GM12878 (cell line): ENCODE measurements around the gene FMNL3. TPM values are rescaled to one million over a fixed set of nuclear protein-coding genes. Genes with fewer than 3 reads are reported as not detected.
A peak's percentile ranks its signal among the peaks of the same experiment; 100 is the strongest.

Experiments used
- ATAC-seq: fragments of 200-7000 bp; cut with Tn5 transposase; 3 replicates; pipeline ENCODE4 v1.9.1; 2020; ENCODE audit warnings: mild to moderate bottlenecking, moderate library complexity
- BruUV-seq: library from RNA; stranded (reverse); fragments of 400-500 nt; replicated peaks from 2 replicates; lab custom pipeline; 2021; lab: Mats Ljungman, UMichigan
- CTCF ChIA-PET: fragments of 300-600 bp; sonication (Branson Sonifier 250); formaldehyde crosslinking; extraction: SDS; loops from one replicate; lab custom pipeline; 2021; ENCODE audit warnings: inconsistent platforms; lab: Yijun Ruan, JAX
- POLR2A ChIA-PET: fragments of 350-600 bp; formaldehyde crosslinking; extraction: SDS; loops from one replicate; lab custom pipeline; 2021; ENCODE audit warnings: inconsistent platforms; lab: Charles Lee
- RAD21 ChIA-PET: fragments of 300-600 bp; sonication (Branson Sonifier 250); formaldehyde crosslinking; loops from one replicate; lab custom pipeline; 2023; ENCODE audit warnings: antibody characterized with exemption; ENCODE audit not compliant: unreplicated experiment; lab: Charles Lee
- SMC1A ChIA-PET: fragments of 300-600 bp; sonication (Branson Sonifier 250); formaldehyde crosslinking; loops from one replicate; lab custom pipeline; 2023; ENCODE audit not compliant: unreplicated experiment, uncharacterized antibody; lab: Charles Lee
- DNase-seq: peaks from one replicate; pipeline ENCODE4 v3.0.0-alpha.2; 2011; ENCODE audit warnings: low read depth, low spot score
- FAIRE-seq: peaks from 3 replicates; lab custom pipeline; 2011; peaks lifted over from hg19 to GRCh38; lab: Jason Lieb, UNC
- H2AFZ ChIP-seq: 2 replicates; pipeline ENCODE4 v1.6.0; 2011; ENCODE audit warnings: low read depth, low read length, control low read depth; ENCODE audit not compliant: control insufficient read depth
- H3K27ac ChIP-seq: 2 replicates; pipeline ENCODE4 v1.5.1; 2011; ENCODE audit warnings: control low read depth; ENCODE audit not compliant: control insufficient read depth, insufficient read depth
- H3K27me3 ChIP-seq, 2 experiments: replicated peaks in 1 of 2; 2 replicates each; pipeline versions ENCODE4 v1.6.0 to v1.6.1; 2011; ENCODE audit warnings: low read length in 1 of 2; ENCODE audit not compliant: control insufficient read depth in 2 of 2, insufficient read depth in 2 of 2
- H3K36me3 ChIP-seq, 2 experiments: 2 replicates each; pipeline ENCODE4 v1.5.1; 2011; ENCODE audit warnings: low read length in 1 of 2; ENCODE audit not compliant: control insufficient read depth in 2 of 2, insufficient read depth in 2 of 2
- H3K4me1 ChIP-seq: 2 replicates; pipeline ENCODE4 v1.6.1; 2011; ENCODE audit warnings: mild to moderate bottlenecking, low read length, moderate library complexity, mixed read lengths; ENCODE audit not compliant: control insufficient read depth, insufficient read depth
- H3K4me2 ChIP-seq: 2 replicates; pipeline ENCODE4 v1.6.0; 2011; ENCODE audit warnings: control low read depth; ENCODE audit not compliant: control insufficient read depth, insufficient read depth
- H3K4me3 ChIP-seq: fragments of 200-600 bp; sonication (generic); 2 replicates; pipeline ENCODE4 v1.5.1; 2016
- H3K79me2 ChIP-seq: 2 replicates; pipeline ENCODE4 v1.6.0; 2011; ENCODE audit warnings: low read length; ENCODE audit not compliant: control insufficient read depth, insufficient read depth
- H3K9ac ChIP-seq: 2 replicates; pipeline ENCODE4 v1.8.0; 2011; ENCODE audit warnings: low read length, control low read depth, mixed read lengths; ENCODE audit not compliant: control insufficient read depth, insufficient read depth
- H3K9me3 ChIP-seq: replicated peaks from 3 replicates; pipeline ENCODE4 v1.5.1; 2011; ENCODE audit warnings: mild to moderate bottlenecking, low read length; ENCODE audit not compliant: control insufficient read depth, insufficient read depth
- H4K20me1 ChIP-seq: 2 replicates; pipeline ENCODE4 v1.6.0; 2011; ENCODE audit not compliant: control insufficient read depth, insufficient read depth
- CREM ChIP-seq: IDR thresholded peaks from 2 replicates; pipeline ENCODE4 v1.6.1; 2014; ENCODE audit warnings: antibody characterized with exemption, low read depth
- IRF3 ChIP-seq: fragments of 450-650 bp; IDR thresholded peaks from 2 replicates; pipeline ENCODE4 v1.6.1; 2014; ENCODE audit warnings: mild to moderate bottlenecking
- JUND ChIP-seq: IDR thresholded peaks from 2 replicates; pipeline ENCODE4 v1.6.1; 2012; ENCODE audit warnings: low read depth, mild to moderate bottlenecking, low read length, improper control_type of control experiment, moderate library complexity
- SP1 ChIP-seq: IDR thresholded peaks from one replicate; pipeline ENCODE4 v1.6.1; 2011; ENCODE audit warnings: low read depth, low read length
- SUZ12 ChIP-seq: fragments of 200-600 bp; sonication (generic); IDR thresholded peaks from one replicate; pipeline ENCODE4 v1.6.1; 2018; ENCODE audit warnings: antibody characterized with exemption, mild to moderate bottlenecking; ENCODE audit not compliant: unreplicated experiment
- WGBS: methylation state at CpG from one replicate; pipeline ENCODE4 v1.1.6; 2016; ENCODE audit warnings: low lambda C conversion rate; ENCODE audit not compliant: insufficient replicate concordance, insufficient coverage; ENCODE audit errors: missing lambda C conversion rate; 5-methylcytosine and 5-hydroxymethylcytosine counted together
- in situ Hi-C: fragments of 300-500 bp; cut with MboI; formaldehyde crosslinking; loops from 9 replicates; pipeline ENCODE4 v1.14.3; 2018; ENCODE audit warnings: mixed read lengths
- intact Hi-C: fragments of 100-400 bp; cut with micrococcal nuclease; formaldehyde crosslinking; loops from one replicate; pipeline ENCODE4 v1.14.2; 2022; ENCODE audit not compliant: unreplicated experiment
- polyA plus RNA-seq, 11 experiments: library from polyadenylated mRNA; depleted of rRNA in 4 of 11; unstranded in 6 of 11; stranded (reverse) in 5 of 11; fragments of >200 nt; fragmentation: Nextera tagmentation in 4 of 11; fragmentation: Illumina TruSeq in 1 of 11; extraction: Ambion mirVana in 4 of 11; extraction: Trizol in 1 of 11; gene quantifications; 1 replicate in 1 of 11; 2 replicates in 10 of 11; pipeline versions ENCODE4 v1.2.1 to v1.2.3, GENCODE V29; 2011 to 2016; ENCODE audit warnings: inconsistent platforms in 2 of 11, missing spikeins in 2 of 11, low read depth in 1 of 11
- total RNA-seq, 4 experiments: library from RNA; depleted of rRNA in 3 of 4; stranded (reverse); fragments of >200 nt in 3 of 4; fragmentation: Illumina TruSeq in 1 of 4; extraction: Trizol in 1 of 4; gene quantifications; 2 replicates each; pipeline versions ENCODE4 v1.2.1 to v1.2.3, GENCODE V29; 2013 to 2021
- TF ChIP-seq, protein P1 (sequence below): fragments of 450-650 bp; formaldehyde crosslinking; IDR thresholded peaks from 2 replicates; pipeline ENCODE4 v1.5.0; 2022; ENCODE audit warnings: mild to moderate bottlenecking, missing genetic modification characterization

Gene FMNL3
- total and polyA plus RNA-seq, 10 of the 15 experiments (the other 5 are each of a cell fraction or from before 2014, with no cell fraction given): 3.0 to 64.9 (median 30.9) TPM

DNA sequence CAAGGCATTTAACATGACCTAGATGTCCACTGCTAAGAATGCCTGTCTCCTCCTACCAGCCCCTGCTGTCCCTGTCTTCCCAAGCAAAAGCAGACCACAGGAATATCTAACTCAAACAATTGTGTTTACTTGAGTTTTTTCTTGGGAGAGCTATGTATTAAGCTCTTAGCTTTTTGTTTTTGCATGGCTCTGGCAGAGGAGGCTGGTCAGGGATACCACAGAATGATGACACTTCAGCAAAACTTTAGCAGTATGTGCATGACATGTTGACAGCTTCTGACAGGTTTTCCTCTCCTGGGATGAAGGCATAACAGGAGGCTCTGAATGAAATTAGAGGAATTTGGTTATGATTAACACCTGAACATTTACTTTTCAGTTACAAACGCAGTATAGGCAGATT is 41.1 kb upstream of the FMNL3 start:
- Histone ChIP-seq H3K36me3 (peaks cover 1 to 23% of the 10 kb centered on the region in 2 experiments; a peak in 3 of 4 replicates), H3K9me3 (no peaks in the 10 kb centered on the region), H2AFZ (no peak overlapping the region), H3K4me1 (peaks cover 38% of the 10 kb centered on the region), H4K20me1 (peaks cover 16% of the 10 kb centered on the region; the same call in 1 of the 2 replicates), H3K27me3 (no peaks in the 10 kb centered on the region), H3K4me2 (peak overlapping the region; percentile 70)
- POLR2A ChIA-PET: interaction anchor here (0.5 to 2.3 kb wide), 5 partner anchors 9 to 435 kb away, joined by 4 to 7 read pairs (median 5); partner anchors contain the start of gene BCDIN3D
- in situ Hi-C loops (no loop called here), intact Hi-C loops (no loop called here)
- 71% methylated on average over 1 of the region's 1 CpG for WGBS
- DNase-seq (no peak), FAIRE-seq (no peak), ATAC-seq (no peak)
- no TSS peak for BruUV-seq
- SMC1A ChIA-PET: interaction anchor here (0.9 to 3.1 kb wide), 14 partner anchors 8 to 390 kb away, joined by 3 to 20 read pairs (median 4); no protein-coding TSS in a partner anchor
- TF ChIP-seq CREM: no peak
- TF ChIP-seq, all 136 proteins: peak for 0
- H3K79me2 ChIP-seq: peaks cover 95% of the 10 kb centered on the region
- H3K27ac ChIP-seq: no peak overlapping the region
- ChIA-PET CTCF (interaction anchor here (0.6 to 3.7 kb wide), 15 partner anchors 7 to 219 kb away, joined by 3 to 33 read pairs (median 6); partner anchors contain the start of gene TMBIM6), RAD21 (interaction anchor here (1.2 to 3.5 kb wide), 4 partner anchors 14 to 92 kb away, joined by 3 to 34 read pairs (median 4); partner anchors contain the start of gene FMNL3)
- peak overlapping the region; percentile 37; the same call in 1 of the 2 replicates for H3K4me3 ChIP-seq
- no peak overlapping the region; the same call in 1 of the 2 replicates for H3K9ac ChIP-seq

DNA sequence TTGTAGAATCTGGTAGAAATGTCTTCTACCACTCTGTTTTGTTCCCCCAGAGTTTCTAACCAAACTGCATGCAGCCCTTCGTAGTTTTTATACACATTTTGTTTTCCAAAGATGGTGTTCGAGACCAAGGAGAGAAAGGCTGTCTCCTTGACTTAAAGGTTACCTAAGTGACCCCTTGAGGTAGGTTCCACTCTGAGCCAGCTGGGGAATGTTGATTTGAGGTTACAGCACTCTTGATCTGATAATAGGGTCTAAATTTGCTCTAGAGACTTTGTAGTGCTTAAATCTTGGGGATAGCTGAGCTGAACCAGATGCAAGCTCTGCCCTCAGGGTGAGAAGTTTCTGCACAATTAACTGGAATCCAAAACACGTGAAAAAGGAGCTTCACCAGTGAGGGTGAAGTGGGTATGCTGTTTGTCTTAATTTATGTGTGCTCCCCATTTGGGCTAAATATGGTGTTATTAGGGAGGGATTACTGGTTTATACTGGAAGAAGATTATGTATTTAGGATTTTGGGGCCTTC is 37.2 kb upstream of the FMNL3 start:
- WGBS: 64% methylated on average over 3 of the region's 3 CpGs
- H3K79me2 ChIP-seq: peaks cover 76% of the 10 kb centered on the region
- in situ Hi-C loops (no loop called here), intact Hi-C loops (no loop called here)
- RAD21 ChIA-PET: interaction anchor here (0.6 to 3.3 kb wide), 5 partner anchors 10 to 46 kb away, joined by 3 to 10 read pairs (median 3); no protein-coding TSS in a partner anchor
- H3K9ac ChIP-seq: no peak overlapping the region; the same call in 1 of the 2 replicates
- H3K4me3 ChIP-seq: peak overlapping the region; percentile 51; the same call in 1 of the 2 replicates
- no peaks in the 10 kb centered on the region for H3K9me3 ChIP-seq
- FAIRE-seq (no peak), ATAC-seq (no peak), DNase-seq (no peak)
- peaks cover 14% of the 10 kb centered on the region for H3K4me1 ChIP-seq
- no TSS peak for BruUV-seq
- H3K27ac ChIP-seq: no peak overlapping the region
- SMC1A ChIA-PET: interaction anchor here (0.9 to 2.4 kb wide), 5 partner anchors 9 to 122 kb away, joined by 4 to 8 read pairs (median 5); no protein-coding TSS in a partner anchor
- H4K20me1 ChIP-seq: peaks cover 13% of the 10 kb centered on the region; the same call in 1 of the 2 replicates
- POLR2A ChIA-PET: interaction anchor here (1.0 to 2.2 kb wide), 3 partner anchors 17 to 40 kb away, joined by 3 to 6 read pairs (median 3); no protein-coding TSS in a partner anchor
- CTCF ChIA-PET: interaction anchor here (0.7 to 4.0 kb wide), 9 partner anchors 10 to 121 kb away, joined by 3 to 18 read pairs (median 3); partner anchors contain the start of gene PRPF40B
- H3K27me3 ChIP-seq: no peaks in the 10 kb centered on the region
- H3K36me3 ChIP-seq: peaks cover 0 to 9% of the 10 kb centered on the region in 2 experiments; a peak in 2 of 4 replicates
- H3K4me2 ChIP-seq: peak overlapping the region; percentile 65; the same call in 1 of the 2 replicates
- no peak overlapping the region for H2AFZ ChIP-seq
- no peak for TF ChIP-seq IRF3
- TF ChIP-seq, protein P1, sequence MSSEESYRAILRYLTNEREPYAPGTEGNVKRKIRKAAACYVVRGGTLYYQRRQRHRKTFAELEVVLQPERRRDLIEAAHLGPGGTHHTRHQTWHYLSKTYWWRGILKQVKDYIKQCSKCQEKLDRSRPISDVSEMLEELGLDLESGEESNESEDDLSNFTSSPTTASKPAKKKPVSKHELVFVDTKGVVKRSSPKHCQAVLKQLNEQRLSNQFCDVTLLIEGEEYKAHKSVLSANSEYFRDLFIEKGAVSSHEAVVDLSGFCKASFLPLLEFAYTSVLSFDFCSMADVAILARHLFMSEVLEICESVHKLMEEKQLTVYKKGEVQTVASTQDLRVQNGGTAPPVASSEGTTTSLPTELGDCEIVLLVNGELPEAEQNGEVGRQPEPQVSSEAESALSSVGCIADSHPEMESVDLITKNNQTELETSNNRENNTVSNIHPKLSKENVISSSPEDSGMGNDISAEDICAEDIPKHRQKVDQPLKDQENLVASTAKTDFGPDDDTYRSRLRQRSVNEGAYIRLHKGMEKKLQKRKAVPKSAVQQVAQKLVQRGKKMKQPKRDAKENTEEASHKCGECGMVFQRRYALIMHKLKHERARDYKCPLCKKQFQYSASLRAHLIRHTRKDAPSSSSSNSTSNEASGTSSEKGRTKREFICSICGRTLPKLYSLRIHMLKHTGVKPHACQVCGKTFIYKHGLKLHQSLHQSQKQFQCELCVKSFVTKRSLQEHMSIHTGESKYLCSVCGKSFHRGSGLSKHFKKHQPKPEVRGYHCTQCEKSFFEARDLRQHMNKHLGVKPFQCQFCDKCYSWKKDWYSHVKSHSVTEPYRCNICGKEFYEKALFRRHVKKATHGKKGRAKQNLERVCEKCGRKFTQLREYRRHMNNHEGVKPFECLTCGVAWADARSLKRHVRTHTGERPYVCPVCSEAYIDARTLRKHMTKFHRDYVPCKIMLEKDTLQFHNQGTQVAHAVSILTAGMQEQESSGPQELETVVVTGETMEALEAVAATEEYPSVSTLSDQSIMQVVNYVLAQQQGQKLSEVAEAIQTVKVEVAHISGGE (CRISPR knock-in tag): no peak
- no peak for TF ChIP-seq SP1
- no peak for TF ChIP-seq SUZ12
- no peak for TF ChIP-seq JUND
- no peak for TF ChIP-seq CREM
